RKO (cell line): Measurements from ENCODE around the gene C16orf46.

Experiments
- DNase-seq: peaks from one replicate; pipeline ENCODE4 v3.0.0-alpha.2; 2016; ENCODE audit warnings: low spot score

The C16orf46 gene

GRCh38 chr16:81014672-81015071 is 62.4 kb downstream of the C16orf46 start:
- DNase-seq = no peak

GRCh38 chr16:81012974-81013373 is 64.1 kb downstream of the C16orf46 start:
- no peak for DNase-seq
